Measurements from ENCODE around the gene LSM8. TPM values are rescaled to one million over a fixed set of nuclear protein-coding genes. Genes with fewer than 3 reads are reported as not detected.

The LSM8 gene
- total and polyA plus RNA-seq, 8 donors = 0.58 to 58.0 (median 27.6) TPM

DNA sequence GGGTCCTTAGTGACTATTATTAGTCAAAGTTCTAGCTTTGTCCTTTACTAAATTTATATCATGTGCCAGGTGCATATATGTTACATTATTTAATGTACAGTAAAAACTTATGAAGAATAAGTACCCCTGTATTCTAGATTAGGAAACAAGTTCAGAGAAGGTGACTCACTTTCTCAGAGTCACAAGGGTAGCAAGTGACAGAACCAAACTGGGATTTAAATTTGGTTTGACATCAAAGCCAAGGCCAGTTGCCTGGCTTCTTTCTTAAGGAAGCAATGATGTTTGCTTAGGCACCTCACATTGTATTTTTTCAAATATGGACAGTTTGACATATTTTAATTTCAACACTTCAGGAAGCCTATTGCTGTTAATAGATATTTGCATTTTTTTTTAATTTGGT lies 2.5 kb downstream of the LSM8 start:
- TF ChIP-seq EP300 (IDR thresholded peaks at IDR 0.05) (no peak), POLR2AphosphoS5 (IDR thresholded peaks at IDR 0.05) (no peak), POLR2A (IDR thresholded peaks at IDR 0.05) (no peak)
- TF ChIP-seq, protein P1, sequence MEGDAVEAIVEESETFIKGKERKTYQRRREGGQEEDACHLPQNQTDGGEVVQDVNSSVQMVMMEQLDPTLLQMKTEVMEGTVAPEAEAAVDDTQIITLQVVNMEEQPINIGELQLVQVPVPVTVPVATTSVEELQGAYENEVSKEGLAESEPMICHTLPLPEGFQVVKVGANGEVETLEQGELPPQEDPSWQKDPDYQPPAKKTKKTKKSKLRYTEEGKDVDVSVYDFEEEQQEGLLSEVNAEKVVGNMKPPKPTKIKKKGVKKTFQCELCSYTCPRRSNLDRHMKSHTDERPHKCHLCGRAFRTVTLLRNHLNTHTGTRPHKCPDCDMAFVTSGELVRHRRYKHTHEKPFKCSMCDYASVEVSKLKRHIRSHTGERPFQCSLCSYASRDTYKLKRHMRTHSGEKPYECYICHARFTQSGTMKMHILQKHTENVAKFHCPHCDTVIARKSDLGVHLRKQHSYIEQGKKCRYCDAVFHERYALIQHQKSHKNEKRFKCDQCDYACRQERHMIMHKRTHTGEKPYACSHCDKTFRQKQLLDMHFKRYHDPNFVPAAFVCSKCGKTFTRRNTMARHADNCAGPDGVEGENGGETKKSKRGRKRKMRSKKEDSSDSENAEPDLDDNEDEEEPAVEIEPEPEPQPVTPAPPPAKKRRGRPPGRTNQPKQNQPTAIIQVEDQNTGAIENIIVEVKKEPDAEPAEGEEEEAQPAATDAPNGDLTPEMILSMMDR (IDR thresholded peaks at IDR 0.05) = no peak
- intact Hi-C loops (cut with DNase I; ENCODE audit: low total_unique reads) = no loop called here
- H3K4me1 ChIP-seq = peaks cover 10 to 41% (median 27%) of the 10 kb centered on the region in 4 donors

DNA sequence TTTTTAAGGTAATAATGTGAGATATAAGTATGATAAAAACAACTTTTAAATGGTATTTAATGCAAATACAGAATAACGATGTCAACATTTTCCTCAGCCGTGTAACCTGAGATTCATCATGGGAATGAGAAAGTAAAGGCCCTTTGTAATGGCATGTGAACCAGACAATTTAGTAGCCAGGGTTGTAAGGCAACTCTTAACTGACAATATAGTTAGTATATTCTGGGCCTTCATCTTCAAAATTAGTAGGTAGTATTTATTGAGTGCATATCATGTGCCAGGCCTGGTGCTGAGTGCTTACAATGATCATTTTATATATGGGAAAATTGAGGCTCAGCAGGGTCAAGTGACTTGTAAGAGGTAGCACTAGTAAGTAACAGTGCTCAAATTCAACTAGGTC lies 10.6 kb downstream of the LSM8 start:
- Histone ChIP-seq H3K9me3 (no peaks in the 10 kb centered on the region), H3K36me3 (peaks cover 0 to 39% (median 32%) of the 10 kb centered on the region in 4 donors), H3K4me1 (no peaks in the 10 kb centered on the region), H3K27me3 (no peaks in the 10 kb centered on the region), H3K4me3 (no peak overlapping the region), H3K27ac (no peak overlapping the region)
- no peak for TF ChIP-seq POLR2A (IDR thresholded peaks at IDR 0.05)
- TF ChIP-seq EP300 (IDR thresholded peaks at IDR 0.05) = no peak
- no peak for TF ChIP-seq POLR2AphosphoS5 (IDR thresholded peaks at IDR 0.05)
- TF ChIP-seq, protein P1 (IDR thresholded peaks at IDR 0.05) = no peak
- no peak for DNase-seq
- intact Hi-C loops (cut with DNase I; ENCODE audit: low total_unique reads) = no loop called here
- 69 to 82% (median 77%) methylated on average over 2 of the region's 2 CpGs for WGBS, 5 donors

More for the DNA sequence above, 2.5 kb downstream of the LSM8 start:
- H3K27me3 ChIP-seq = no peaks in the 10 kb centered on the region
- H3K4me3 ChIP-seq = no peak overlapping the region
- no peak for DNase-seq
- H3K36me3 ChIP-seq = peaks cover 5 to 45% (median 35%) of the 10 kb centered on the region in 4 donors
- H3K9me3 ChIP-seq = no peaks in the 10 kb centered on the region
- H3K27ac ChIP-seq = no peak overlapping the region

DNA sequence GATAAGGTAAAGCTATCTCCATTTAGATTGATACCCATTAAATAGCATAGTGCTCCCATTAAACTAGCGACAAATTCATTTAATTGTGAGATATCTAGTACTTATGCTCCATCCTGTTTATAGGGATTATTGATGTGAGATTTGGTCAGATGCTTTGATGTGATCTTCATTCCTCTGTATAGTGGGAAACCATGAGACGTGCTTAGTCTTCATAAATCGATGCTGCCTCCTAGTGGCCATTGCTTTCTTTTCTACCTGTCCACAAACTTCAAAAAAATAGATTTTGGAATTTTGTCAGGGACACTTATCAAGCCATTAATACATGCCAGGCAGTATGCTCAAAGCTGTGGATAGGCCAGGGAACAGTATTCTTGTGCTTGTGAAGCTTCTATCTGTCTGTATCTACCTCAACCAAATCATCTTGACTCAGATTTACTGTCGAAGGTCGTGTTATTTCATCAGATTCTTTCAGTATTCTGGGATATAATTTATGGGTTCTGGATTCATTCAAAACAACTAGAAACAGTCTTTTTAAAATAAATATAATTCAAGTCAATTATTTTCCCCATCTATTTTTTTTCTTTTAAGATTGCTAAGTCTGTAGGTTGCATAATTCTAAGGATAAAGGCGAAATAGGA lies 12.0 kb downstream of the LSM8 start:
- Histone ChIP-seq H3K9me3 (no peaks in the 10 kb centered on the region), H3K4me1 (no peaks in the 10 kb centered on the region), H3K27ac (no peak overlapping the region), H3K4me3 (no peak overlapping the region), H3K27me3 (no peaks in the 10 kb centered on the region), H3K36me3 (peaks cover 0 to 25% (median 18%) of the 10 kb centered on the region in 4 donors)
- intact Hi-C loops (cut with DNase I; ENCODE audit: low total_unique reads) = no loop called here
- 50 to 55% (median 52%) methylated on average over 6 of the region's 6 CpGs for WGBS, 5 donors
- TF ChIP-seq EP300 (IDR thresholded peaks at IDR 0.05) (no peak), POLR2AphosphoS5 (IDR thresholded peaks at IDR 0.05) (no peak), POLR2A (IDR thresholded peaks at IDR 0.05) (no peak)
- TF ChIP-seq, protein P1 (IDR thresholded peaks at IDR 0.05) = peak in 5 of 7 experiments; percentile 46 to 62 (median 50)
- DNase-seq = peak; percentile 59 to 80

DNA sequence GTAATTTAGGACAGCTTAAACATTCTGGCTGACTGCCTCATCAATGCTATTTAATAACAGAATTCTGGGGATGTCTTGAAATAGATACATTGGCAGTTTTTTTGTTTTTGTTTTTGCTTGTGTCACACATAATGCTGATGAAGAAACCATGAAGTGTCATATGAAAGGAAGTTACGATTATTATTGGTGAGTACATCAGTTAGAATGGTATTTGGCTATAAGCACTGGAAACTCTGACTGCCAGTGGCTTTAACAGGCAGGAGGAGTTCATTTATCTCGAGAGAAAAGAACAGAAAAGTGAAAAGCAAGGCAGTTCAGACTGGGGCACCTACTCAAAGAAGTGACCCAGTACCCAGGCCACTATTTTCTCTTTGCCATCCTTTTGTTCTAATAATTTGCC lies 18.1 kb downstream of the LSM8 start:
- TF ChIP-seq, protein P1 (IDR thresholded peaks at IDR 0.05) = no peak
- TF ChIP-seq POLR2A (IDR thresholded peaks at IDR 0.05) (no peak), POLR2AphosphoS5 (IDR thresholded peaks at IDR 0.05) (no peak), EP300 (IDR thresholded peaks at IDR 0.05) (no peak)
- no peaks in the 10 kb centered on the region for H3K4me1 ChIP-seq

More for the DNA sequence above, 18.1 kb downstream of the LSM8 start:
- Histone ChIP-seq H3K4me3 (no peak overlapping the region), H3K27ac (no peak overlapping the region), H3K9me3 (no peaks in the 10 kb centered on the region), H3K36me3 (no peaks in the 10 kb centered on the region), H3K27me3 (no peaks in the 10 kb centered on the region)
- intact Hi-C loops (cut with DNase I; ENCODE audit: low total_unique reads) = no loop called here
- DNase-seq = peak in 1 of 2 donors; percentile 4
- 51 to 70% (median 57%) methylated on average over 2 of the region's 2 CpGs for WGBS, 5 donors
